Endodermal cell (in vitro differentiated cells): Measurements from ENCODE around the gene ATP10B. TPM values are rescaled to one million over a fixed set of nuclear protein-coding genes. Genes with fewer than 3 reads are reported as not detected.

ENCODE experiments used
- DNase-seq: peaks from one replicate; pipeline ENCODE4 v3.0.0-alpha.2; 2017
- H3K27ac ChIP-seq: 2 replicates; pipeline ENCODE4 v1.5.1; 2013; ENCODE audit warnings: mild to moderate bottlenecking, low read depth, low read length, moderate library complexity
- H3K27me3 ChIP-seq: 2 replicates; pipeline ENCODE4 v1.6.1; 2013; ENCODE audit warnings: mild to moderate bottlenecking, low read length, moderate library complexity; ENCODE audit not compliant: insufficient read depth, control insufficient read depth, poor library complexity, severe bottlenecking
- H3K36me3 ChIP-seq: 2 replicates; pipeline ENCODE4 v1.7.0; 2013; ENCODE audit warnings: mild to moderate bottlenecking, low read length, moderate library complexity; ENCODE audit not compliant: control insufficient read depth, insufficient read depth
- H3K4me1 ChIP-seq: one replicate; pipeline ENCODE4 v1.7.0; 2013; ENCODE audit warnings: low read length; ENCODE audit not compliant: control insufficient read depth, insufficient read depth
- H3K4me3 ChIP-seq: 2 replicates; pipeline ENCODE4 v1.5.1; 2013; ENCODE audit warnings: mild to moderate bottlenecking, low read length, moderate library complexity
- H3K9ac ChIP-seq: 2 replicates; pipeline ENCODE4 v1.6.1; 2013; ENCODE audit warnings: mild to moderate bottlenecking, low read length, moderate library complexity; ENCODE audit not compliant: poor library complexity, severe bottlenecking; ENCODE audit errors: extremely low read depth
- H3K9me3 ChIP-seq: 2 replicates; pipeline ENCODE4 v1.6.1; 2013; ENCODE audit warnings: mild to moderate bottlenecking, low read length, moderate library complexity; ENCODE audit not compliant: control insufficient read depth
- H3K27ac Mint-ChIP-seq: 2 replicates; pipeline ENCODE4 v1.8.0; 2020; ENCODE audit warnings: mixed read lengths
- H3K27me3 Mint-ChIP-seq: 2 replicates; pipeline ENCODE4 v1.8.0; 2021; ENCODE audit warnings: mild to moderate bottlenecking, mixed read lengths; ENCODE audit not compliant: insufficient read depth
- H3K36me3 Mint-ChIP-seq: 2 replicates; pipeline ENCODE4 v1.8.0; 2020; ENCODE audit warnings: low read depth, mixed read lengths
- H3K4me1 Mint-ChIP-seq: 2 replicates; pipeline ENCODE4 v1.8.0; 2020; ENCODE audit warnings: mixed read lengths
- H3K4me3 Mint-ChIP-seq: 2 replicates; pipeline ENCODE4 v1.8.0; 2020; ENCODE audit warnings: mild to moderate bottlenecking, moderate library complexity, mixed read lengths
- H3K9me3 Mint-ChIP-seq: 2 replicates; pipeline ENCODE4 v1.8.0; 2020; ENCODE audit warnings: mild to moderate bottlenecking, mixed read lengths
- WGBS, 2 experiments: methylation state at CpG; one replicate each; pipeline versions ENCODE4 v1.1.5 to v1.1.7; 2013; ENCODE audit warnings: missing lambda C conversion rate in 2 of 2, mixed read lengths in 1 of 2; ENCODE audit not compliant: insufficient coverage in 1 of 2, insufficient read length in 1 of 2; 5-methylcytosine and 5-hydroxymethylcytosine counted together
- total RNA-seq, 2 donors: library from RNA; stranded (reverse); fragmentation: NEBNext Ultra II Directional in 1 of 2; extraction: Animal tissue kit (Norgen Biotek cat#: 25700) in 1 of 2; gene quantifications; 2 replicates in 1 of 2; 3 replicates in 1 of 2; pipeline ENCODE4 v1.2.1, GENCODE V29; 2021
- TF ChIP-seq, protein P1 (sequence below): fragments of 200-600 bp; sonication (generic); conservative IDR thresholded peaks from 2 replicates; pipeline ENCODE4 v1.5.0; 2021; ENCODE audit warnings: antibody characterized with exemption, mild to moderate bottlenecking

The ATP10B gene
- total RNA-seq, 2 donors from 2014 or later = 0.15 to 0.38 TPM

DNA sequence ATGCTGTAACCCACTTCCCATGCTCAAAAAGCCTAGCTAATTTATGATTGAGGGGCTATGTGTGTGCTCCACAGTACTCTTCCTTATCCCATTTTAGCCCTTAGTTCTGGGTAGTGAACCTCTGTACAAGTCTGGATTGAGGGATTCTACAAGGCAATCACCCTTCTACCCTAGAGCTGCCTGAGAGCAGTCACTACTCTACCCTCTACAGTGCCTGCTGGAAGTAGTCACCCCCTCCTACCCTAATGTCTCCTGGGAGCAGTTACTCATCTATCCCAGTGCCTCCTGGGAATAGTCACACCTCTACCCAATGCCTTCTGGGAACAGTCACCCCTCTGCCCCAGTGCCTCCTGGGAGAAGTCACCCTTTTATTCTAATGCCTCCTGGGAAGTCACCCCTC lies 150.6 kb downstream of the ATP10B start:
- H3K9ac ChIP-seq = no peak overlapping the region
- no peak overlapping the region for H3K27ac Mint-ChIP-seq
- H3K4me3 Mint-ChIP-seq = no peak overlapping the region
- no peak overlapping the region for H3K27ac ChIP-seq
- no peaks in the 10 kb centered on the region for H3K36me3 ChIP-seq
- no peak for DNase-seq
- TF ChIP-seq, protein P1, sequence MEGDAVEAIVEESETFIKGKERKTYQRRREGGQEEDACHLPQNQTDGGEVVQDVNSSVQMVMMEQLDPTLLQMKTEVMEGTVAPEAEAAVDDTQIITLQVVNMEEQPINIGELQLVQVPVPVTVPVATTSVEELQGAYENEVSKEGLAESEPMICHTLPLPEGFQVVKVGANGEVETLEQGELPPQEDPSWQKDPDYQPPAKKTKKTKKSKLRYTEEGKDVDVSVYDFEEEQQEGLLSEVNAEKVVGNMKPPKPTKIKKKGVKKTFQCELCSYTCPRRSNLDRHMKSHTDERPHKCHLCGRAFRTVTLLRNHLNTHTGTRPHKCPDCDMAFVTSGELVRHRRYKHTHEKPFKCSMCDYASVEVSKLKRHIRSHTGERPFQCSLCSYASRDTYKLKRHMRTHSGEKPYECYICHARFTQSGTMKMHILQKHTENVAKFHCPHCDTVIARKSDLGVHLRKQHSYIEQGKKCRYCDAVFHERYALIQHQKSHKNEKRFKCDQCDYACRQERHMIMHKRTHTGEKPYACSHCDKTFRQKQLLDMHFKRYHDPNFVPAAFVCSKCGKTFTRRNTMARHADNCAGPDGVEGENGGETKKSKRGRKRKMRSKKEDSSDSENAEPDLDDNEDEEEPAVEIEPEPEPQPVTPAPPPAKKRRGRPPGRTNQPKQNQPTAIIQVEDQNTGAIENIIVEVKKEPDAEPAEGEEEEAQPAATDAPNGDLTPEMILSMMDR = no peak
- peaks cover 16% of the 10 kb centered on the region for H3K9me3 Mint-ChIP-seq
- peaks cover 3% of the 10 kb centered on the region for H3K4me1 ChIP-seq
- no peaks in the 10 kb centered on the region for H3K27me3 ChIP-seq
- H3K4me3 ChIP-seq = no peak overlapping the region
- H3K36me3 Mint-ChIP-seq = no peaks in the 10 kb centered on the region
- H3K9me3 ChIP-seq = peaks cover 20% of the 10 kb centered on the region
- H3K4me1 Mint-ChIP-seq = peaks cover 3% of the 10 kb centered on the region
- H3K27me3 Mint-ChIP-seq = no peaks in the 10 kb centered on the region

DNA sequence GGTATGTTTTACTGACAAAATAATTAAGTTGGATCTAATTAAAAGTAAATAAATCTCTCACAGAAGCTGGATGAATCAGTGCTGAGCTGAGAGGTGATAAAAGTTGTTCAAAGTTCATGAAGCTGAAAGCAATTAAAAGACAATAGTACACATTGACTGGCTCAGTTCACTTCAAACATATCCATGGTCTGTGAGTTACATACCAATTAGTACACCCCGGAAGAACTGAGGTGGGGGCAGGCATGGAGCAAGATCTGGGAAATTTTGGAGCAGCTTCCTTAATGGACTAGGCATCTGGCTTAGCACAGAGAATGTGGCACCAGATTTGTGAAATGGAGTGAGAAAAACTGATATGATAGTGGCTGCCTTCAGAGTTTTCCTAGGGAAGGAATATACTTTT lies 152.7 kb downstream of the ATP10B start:
- Mint-ChIP-seq H3K9me3 (peaks cover 8% of the 10 kb centered on the region), H3K4me3 (no peak overlapping the region), H3K27me3 (no peaks in the 10 kb centered on the region), H3K27ac (no peak overlapping the region), H3K4me1 (peaks cover 6% of the 10 kb centered on the region), H3K36me3 (no peaks in the 10 kb centered on the region)
- WGBS, 2 experiments = 67 to 83% methylated on average over 1 of the region's 1 CpG
- no peak overlapping the region for H3K9ac ChIP-seq
- H3K4me3 ChIP-seq = peak overlapping the region; percentile 8
- no peak overlapping the region for H3K27ac ChIP-seq
- no peak for DNase-seq
- peaks cover 11% of the 10 kb centered on the region for H3K9me3 ChIP-seq
- H3K36me3 ChIP-seq = no peaks in the 10 kb centered on the region
- H3K4me1 ChIP-seq = peaks cover 3% of the 10 kb centered on the region
- TF ChIP-seq, protein P1 = no peak
- no peaks in the 10 kb centered on the region for H3K27me3 ChIP-seq

DNA sequence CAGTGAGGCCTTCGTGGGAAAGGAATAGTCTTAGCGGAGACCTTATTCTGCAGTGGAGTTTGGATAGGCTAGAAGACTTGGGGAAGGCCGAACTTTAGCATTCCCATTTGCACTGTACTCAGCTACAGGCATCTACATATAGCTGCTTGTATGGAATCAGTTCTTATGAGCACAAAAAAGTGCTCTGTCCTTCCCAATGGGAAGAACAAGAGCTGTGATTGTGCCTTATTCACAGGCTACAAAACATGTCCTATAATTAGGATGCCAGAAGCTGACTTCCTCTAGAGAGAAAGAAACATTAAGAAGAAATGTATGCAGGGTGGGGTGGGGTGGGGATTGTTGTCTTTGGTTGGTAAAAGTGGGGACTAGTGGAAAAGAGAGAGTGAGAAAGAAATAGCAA lies 154.7 kb downstream of the ATP10B start:
- DNase-seq = no peak
- Mint-ChIP-seq H3K4me1 (peaks cover 12% of the 10 kb centered on the region), H3K4me3 (no peak overlapping the region), H3K27ac (no peak overlapping the region), H3K9me3 (no peaks in the 10 kb centered on the region), H3K36me3 (no peaks in the 10 kb centered on the region), H3K27me3 (no peaks in the 10 kb centered on the region)
- Histone ChIP-seq H3K9ac (no peak overlapping the region), H3K9me3 (no peaks in the 10 kb centered on the region), H3K27me3 (no peaks in the 10 kb centered on the region), H3K36me3 (no peaks in the 10 kb centered on the region), H3K4me3 (no peak overlapping the region), H3K27ac (no peak overlapping the region), H3K4me1 (peaks cover 3% of the 10 kb centered on the region)
- 83 to 86% methylated on average over 2 to 3 of the region's 3 CpGs for WGBS, 2 experiments
- TF ChIP-seq, protein P1 = no peak
